GM10266 (cell line): ENCODE data around the gene SLC35G1.

Experiments used
- DNase-seq: peaks from one replicate; pipeline ENCODE4 v3.0.0; 2012; ENCODE audit errors: extremely low spot score
- TF ChIP-seq, protein P1 (sequence below): IDR thresholded peaks from 2 replicates; pipeline ENCODE4 v1.5.1; 2012; ENCODE audit warnings: mild to moderate bottlenecking, low read depth; ENCODE audit not compliant: control insufficient read depth, insufficient read depth; ENCODE audit errors: missing control alignments

The SLC35G1 gene

GRCh38 chr10:93871671-93872204, 22.0 kb upstream of the SLC35G1 start:
- no peak for DNase-seq
- TF ChIP-seq, protein P1, sequence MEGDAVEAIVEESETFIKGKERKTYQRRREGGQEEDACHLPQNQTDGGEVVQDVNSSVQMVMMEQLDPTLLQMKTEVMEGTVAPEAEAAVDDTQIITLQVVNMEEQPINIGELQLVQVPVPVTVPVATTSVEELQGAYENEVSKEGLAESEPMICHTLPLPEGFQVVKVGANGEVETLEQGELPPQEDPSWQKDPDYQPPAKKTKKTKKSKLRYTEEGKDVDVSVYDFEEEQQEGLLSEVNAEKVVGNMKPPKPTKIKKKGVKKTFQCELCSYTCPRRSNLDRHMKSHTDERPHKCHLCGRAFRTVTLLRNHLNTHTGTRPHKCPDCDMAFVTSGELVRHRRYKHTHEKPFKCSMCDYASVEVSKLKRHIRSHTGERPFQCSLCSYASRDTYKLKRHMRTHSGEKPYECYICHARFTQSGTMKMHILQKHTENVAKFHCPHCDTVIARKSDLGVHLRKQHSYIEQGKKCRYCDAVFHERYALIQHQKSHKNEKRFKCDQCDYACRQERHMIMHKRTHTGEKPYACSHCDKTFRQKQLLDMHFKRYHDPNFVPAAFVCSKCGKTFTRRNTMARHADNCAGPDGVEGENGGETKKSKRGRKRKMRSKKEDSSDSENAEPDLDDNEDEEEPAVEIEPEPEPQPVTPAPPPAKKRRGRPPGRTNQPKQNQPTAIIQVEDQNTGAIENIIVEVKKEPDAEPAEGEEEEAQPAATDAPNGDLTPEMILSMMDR = no peak

GRCh38 chr10:93872375-93873158, 21.2 kb upstream of the SLC35G1 start:
- TF ChIP-seq, protein P1 = no peak
- no peak for DNase-seq

GRCh38 chr10:93873420-93874115, 20.2 kb upstream of the SLC35G1 start:
- TF ChIP-seq, protein P1 = no peak
- no peak for DNase-seq

DNA sequence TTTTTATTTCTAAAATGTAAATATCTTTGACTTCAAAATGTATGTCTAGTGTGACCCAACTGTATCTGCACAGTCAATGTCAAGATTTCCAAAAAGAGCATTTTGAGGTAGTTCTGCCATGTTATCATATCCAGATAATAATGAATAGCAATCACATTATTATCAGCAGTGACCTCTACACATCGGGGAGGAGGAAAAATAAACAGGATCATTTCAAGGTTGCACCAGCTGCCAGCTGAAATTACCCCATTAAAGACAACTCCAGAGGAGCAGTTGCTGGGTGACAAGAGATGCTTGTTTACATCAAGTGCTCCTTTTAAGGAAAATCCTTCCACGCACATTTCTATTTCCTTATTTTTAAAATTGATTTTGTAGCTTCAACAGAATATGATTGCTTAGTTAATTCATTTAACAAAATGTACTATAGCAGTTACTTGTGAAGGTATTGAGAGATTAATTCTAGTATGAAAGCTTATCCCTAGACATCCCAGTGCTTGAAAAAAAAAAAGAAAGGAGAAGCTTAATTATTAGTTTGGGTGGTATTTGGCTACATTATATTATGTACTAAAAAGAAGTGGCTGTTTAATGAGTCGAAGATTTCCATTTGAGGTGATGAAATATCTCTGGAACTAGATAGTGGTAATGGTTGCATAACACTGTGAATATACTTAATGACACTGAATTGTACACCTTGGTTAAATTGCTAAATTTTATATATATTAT, 19.3 kb upstream of the SLC35G1 start:
- TF ChIP-seq, protein P1 = no peak
- DNase-seq = no peak

DNA sequence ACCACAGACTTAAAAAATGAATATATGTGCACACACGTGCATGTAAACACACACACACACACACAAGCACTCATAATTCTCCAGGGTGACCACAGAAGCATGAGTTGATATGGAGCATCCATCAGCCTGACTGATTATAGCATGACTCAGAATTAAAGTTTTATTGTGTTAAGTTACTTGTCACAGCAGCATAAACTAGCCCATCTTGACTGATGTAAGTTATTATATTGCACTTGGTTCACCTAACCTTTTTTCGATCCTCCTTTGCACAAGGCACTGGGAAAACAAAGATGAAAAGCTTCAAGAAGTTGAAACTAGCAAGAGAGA, 18.8 kb upstream of the SLC35G1 start:
- no peak for DNase-seq
- TF ChIP-seq, protein P1 = no peak

DNA sequence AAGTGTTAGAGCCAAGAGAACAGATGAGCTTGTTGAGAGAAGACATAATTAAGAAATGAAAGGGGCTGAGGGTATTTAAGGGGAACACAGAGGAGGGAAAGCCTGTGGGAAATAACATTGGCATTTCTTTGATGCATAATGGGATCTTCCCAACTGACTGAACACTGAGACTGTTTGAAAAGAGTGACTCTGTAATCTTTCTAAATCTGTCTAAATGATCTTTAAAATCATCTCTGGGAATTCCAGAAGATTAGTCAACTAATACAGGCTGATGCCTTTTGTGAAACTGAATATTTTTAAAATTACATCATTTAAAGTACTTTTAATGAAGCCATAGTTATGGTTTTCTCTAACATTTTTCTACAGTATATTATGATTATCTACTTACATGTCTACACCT, 17.4 kb upstream of the SLC35G1 start:
- no peak for DNase-seq
- TF ChIP-seq, protein P1 = no peak
